Astrocyte (in vitro differentiated cells and primary cell): Measurements from ENCODE around the gene ST8SIA6.

Experiments
- CTCF ChIP-seq: IDR thresholded peaks from 2 replicates; pipeline ENCODE4 v1.5.1; 2011; ENCODE audit warnings: low read depth, mild to moderate bottlenecking, inconsistent platforms, low read length, moderate library complexity; ENCODE audit not compliant: insufficient read depth
- EZH2 ChIP-seq: IDR thresholded peaks from 2 replicates; pipeline ENCODE4 v1.6.1; 2012; ENCODE audit warnings: mild to moderate bottlenecking, low read length, inconsistent platforms; ENCODE audit not compliant: insufficient read depth

GRCh38 chr10:17450024-17450423 lies 4.4 kb downstream of the ST8SIA6 start:
- TF ChIP-seq CTCF: no peak
- TF ChIP-seq EZH2: no peak
